HG03432 (cell line): ENCODE data around the gene SFTA2.

Experiments
- ATAC-seq: cut with Tn5 transposase; IDR thresholded peaks from one replicate; pipeline ENCODE4 v1.9.1; 2021; ENCODE audit warnings: mild to moderate bottlenecking, moderate library complexity; ENCODE audit not compliant: unreplicated experiment

SFTA2 gene

DNA sequence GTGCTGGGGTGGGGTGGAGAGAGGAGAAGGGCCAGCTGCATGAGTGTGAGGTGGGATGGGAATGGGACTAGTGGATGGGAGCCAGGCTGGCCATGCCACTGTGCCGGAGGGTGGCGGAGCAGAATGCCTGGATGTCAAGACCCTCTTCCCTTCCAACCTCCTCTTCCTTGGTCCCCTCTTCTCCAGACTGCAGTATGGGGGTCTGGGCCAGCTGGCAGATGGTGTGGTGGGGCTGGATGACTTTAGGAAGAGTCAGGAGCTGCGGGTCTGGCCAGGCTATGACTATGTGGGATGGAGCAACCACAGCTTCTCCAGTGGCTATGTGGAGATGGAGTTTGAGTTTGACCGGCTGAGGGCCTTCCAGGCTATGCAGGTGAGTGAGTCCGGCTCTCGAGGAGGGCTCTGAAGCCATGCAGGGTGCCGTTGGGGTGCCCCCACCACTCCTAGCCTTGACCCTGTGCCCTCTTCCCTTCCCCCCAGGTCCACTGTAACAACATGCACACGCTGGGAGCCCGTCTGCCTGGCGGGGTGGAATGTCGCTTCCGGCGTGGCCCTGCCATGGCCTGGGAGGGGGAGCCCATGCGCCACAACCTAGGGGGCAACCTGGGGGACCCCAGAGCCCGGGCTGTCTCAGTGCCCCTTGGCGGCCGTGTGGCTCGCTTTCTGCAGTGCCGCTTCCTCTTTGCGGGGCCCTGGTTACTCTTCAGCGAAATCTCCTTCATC lies 40.0 kb downstream of the SFTA2 start:
- no peak for ATAC-seq

DNA sequence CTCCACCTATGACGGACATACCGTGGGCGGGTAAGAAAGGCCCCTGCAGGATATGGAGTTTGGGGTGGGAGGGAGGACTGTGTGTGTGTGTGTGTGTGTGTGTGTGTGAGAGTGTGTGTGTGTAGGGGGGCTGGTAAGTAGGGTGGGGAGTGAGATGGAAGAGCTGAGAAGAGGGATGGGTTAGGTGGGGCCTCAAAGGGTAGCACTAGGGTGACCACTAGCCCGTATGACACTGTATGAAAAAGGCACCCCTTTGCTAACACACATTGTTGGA lies 40.6 kb downstream of the SFTA2 start:
- ATAC-seq, result no peak

DNA sequence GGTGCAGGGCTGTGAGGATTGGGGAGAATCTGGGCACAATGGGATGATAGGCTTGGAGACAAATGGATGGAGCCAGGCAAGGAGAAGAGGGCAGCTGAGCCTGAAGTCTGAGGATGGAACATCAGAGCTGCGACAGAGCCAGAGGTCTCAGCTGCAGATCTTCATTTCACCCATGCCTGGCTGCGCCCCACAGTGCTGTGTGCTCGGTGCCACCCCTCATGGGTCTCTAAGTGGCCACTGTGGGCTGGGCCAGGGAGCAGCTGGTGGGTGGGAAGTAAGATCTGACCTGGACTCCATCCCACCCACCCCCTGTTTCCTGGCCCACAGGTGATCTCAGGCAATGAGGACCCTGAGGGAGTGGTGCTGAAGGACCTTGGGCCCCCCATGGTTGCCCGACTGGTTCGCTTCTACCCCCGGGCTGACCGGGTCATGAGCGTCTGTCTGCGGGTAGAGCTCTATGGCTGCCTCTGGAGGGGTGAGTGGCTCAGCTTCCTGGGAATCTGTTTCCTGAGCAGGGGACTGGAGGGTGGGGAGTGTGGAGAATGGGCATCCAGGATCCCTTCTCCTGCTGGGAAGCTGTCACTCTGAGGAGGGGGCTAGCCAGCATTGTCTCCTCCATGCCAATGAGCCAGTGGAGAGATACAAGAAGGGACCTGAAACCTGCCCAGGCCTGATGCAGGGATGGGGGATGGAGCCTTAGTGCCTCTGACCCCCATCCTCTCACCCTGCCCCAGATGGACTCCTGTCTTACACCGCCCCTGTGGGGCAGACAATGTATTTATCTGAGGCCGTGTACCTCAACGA lies 41.1 kb downstream of the SFTA2 start:
- no peak for ATAC-seq

DNA sequence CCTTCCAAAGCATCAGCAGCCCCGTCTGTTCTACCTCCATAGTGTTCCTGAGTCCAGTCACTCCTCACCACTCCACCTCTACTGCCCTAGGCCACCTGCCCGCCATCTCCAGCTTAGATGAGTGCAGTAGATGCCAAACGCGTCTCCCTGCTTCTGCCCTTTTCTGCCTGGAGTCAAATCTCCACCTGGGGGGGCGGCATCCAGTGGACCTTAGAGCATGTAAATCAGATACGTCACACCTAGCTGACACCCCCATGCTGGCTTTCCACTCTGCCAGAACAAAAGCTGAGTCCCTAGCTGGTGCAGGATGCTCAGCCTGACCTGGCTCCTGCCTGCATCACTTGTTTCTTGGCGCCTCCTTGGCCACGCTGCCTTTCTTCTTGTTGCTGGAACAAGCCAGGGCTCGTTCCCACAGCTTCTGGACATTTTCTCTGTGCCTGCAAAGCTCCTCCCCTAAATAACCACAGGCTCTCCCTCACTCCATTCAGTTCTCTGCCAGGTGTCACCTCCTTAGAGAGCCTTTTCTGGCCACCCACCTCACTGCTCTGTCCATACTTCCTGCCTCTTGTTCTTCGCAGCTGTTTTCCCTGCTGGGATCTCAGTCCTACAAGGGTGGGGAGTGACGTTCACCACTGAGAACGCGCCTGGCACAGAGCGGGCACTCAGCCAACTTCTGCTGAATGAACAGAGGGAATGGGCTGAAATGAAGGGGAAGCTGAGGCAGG lies 41.9 kb downstream of the SFTA2 start:
- ATAC-seq, result no peak

DNA sequence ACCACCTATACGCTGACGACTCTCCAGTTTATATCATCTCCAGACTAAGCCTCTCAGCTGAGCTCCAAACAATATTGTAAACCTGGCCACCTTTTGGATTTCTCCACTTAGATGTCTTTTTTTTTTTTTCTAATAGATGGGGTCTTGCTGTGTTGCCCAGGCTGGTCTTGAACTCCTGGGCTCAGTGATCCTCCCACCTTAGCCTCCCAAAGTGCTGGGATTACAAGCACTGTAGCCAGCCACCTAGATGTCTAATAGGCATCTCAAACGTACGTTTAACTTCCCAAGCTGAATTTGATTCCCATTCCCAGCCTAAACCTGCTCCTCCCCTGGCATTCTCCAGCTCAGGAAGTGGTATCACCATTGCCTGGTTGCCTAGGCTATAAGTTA lies 42.5 kb downstream of the SFTA2 start:
- no peak for ATAC-seq

DNA sequence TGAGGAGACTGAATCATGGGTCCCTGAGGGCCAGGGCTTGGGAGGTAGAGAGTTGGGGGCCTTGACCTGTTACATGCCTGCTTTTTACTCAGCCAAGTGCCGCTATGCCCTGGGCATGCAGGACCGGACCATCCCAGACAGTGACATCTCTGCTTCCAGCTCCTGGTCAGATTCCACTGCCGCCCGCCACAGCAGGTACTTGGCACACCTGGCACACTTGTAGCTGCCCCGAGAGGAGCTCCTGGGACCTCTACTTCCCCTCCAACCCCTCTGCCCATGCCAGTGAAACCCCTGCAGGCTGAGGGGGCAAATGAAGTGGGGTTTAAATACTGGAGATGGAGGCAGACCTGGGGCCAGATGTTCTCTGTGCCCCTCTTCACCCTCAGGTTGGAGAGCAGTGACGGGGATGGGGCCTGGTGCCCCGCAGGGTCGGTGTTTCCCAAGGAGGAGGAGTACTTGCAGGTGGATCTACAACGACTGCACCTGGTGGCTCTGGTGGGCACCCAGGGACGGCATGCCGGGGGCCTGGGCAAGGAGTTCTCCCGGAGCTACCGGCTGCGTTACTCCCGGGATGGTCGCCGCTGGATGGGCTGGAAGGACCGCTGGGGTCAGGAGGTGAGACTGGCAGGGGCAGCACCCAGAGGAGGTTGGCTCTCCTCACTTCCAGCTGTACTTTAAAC lies 43.0 kb downstream of the SFTA2 start:
- no peak for ATAC-seq

DNA sequence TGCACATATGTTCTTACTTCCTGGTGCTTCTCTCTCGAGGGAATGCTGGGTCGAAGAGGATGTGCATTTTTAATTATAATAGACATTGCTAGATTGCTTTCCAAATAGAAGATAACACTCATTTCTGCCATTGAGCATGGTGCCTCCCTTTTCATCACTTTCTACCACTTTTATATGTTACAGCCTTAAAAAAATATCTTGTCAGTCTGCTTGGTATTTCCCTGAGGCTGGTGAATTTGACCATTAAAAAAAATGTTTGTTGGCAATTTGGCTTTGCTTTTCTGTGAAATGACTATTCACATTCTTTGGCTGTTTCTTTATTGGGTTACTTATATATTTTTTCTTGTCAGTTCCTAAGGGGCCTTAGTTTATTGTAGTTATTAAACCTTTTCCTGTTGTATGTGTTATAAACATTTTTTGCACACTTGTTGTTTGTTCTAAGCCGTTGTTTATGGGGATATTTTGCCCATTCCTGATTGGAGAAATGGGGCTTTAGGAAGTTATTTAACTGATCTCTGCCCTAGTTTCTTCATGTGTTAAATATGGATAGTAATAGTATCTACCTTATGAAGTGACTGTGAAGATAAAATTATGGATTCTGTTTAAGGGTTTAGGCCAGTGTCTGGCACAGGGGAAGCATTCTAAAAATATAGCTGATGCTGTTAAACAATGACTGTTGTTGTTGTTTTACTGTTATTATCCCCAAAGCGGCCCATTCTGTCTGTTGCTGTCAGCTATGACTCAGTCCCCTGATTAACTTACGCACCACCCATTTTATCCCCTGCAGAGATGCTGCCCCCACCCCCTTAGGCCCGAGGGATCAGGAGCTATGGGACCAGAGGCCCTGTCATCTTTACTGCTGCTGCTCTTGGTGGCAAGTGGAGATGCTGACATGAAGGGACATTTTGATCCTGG lies 43.8 kb downstream of the SFTA2 start:
- no peak for ATAC-seq

DNA sequence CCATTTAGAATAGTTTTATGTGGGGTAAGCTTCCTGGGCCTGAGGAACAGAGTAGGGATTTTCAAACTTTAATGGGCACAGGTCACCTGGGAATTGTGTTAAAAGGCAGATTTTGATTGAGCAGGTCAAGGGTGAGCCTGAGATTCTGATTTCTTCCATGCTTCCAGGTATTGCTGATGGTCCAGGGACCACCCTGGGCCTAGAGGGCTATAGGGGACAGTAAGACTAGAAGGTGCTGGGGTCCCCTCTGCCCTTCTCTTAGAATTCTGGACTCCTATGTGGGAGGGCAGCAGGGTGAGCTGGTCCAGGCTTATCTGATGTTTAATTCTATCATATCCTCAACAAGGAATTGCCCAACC lies 45.1 kb downstream of the SFTA2 start:
- no peak for ATAC-seq

DNA sequence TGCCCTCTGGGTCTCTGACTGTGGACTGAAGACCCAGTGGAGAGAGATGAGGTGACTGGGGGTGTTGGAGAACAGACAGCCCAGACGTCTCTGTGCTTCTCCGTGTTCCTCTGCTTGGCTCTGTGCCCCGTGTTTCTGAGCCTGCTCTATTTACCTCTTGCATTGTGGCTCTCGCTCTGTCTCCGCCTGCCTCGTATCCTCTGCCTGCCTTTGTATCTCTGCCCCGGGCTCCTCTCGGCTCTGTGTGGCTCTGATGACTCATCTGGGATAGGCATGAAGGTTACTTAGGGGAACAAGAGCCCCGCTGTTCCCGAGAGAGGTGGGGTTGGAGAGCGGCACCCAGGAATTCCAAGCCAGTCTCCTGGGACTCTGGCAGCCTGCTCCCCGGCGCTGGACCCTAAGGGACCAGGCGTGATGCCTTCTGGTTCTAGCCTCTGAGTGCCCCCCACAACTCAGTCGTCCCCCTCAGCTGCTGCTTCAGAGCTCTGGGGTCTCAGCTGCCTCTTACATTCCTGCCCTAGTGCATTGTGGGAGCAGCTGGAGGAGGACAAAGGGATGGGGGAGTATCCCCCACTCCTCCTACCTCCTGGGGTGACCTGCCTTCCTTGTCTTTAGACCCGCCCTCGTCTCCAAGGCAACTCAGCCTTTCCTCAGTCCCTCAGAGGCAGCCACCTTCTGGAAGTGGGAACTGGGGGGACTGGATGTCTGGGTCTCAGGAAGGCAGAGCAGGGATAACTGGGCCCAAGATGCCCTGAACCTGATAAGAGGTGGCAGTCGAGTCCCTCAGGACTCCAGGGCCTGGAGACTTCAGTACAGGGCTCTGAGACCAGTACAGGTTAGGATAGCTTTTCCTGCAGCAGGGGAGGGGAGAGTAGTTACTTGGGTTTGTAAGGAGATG lies 45.7 kb downstream of the SFTA2 start:
- no peak for ATAC-seq

DNA sequence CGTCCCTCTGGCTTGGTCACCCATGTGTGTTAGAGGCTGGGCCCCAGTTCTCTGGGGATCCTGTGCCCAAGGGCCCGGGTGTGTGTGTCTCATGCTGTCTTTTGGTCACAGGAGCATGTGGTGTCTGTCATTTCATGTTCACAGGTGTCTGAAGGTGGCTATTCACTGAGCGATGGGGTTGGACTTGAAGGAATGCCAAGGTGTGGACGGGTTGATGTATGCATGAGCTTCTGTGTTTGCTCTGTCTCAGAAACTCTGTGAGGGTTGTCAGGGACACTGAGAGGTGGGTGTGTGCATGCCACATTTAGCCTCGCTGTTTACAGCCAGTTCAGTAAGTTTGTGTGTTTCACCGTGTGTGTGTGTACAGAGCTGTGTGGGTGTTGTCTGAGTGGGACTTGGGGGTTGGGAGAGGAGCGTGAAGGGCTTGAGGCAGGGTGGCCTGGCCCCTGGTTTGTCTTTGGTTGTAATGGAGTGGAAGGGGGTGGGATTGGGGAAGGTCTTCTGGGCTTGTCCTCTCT lies 46.4 kb downstream of the SFTA2 start:
- ATAC-seq, result no peak

DNA sequence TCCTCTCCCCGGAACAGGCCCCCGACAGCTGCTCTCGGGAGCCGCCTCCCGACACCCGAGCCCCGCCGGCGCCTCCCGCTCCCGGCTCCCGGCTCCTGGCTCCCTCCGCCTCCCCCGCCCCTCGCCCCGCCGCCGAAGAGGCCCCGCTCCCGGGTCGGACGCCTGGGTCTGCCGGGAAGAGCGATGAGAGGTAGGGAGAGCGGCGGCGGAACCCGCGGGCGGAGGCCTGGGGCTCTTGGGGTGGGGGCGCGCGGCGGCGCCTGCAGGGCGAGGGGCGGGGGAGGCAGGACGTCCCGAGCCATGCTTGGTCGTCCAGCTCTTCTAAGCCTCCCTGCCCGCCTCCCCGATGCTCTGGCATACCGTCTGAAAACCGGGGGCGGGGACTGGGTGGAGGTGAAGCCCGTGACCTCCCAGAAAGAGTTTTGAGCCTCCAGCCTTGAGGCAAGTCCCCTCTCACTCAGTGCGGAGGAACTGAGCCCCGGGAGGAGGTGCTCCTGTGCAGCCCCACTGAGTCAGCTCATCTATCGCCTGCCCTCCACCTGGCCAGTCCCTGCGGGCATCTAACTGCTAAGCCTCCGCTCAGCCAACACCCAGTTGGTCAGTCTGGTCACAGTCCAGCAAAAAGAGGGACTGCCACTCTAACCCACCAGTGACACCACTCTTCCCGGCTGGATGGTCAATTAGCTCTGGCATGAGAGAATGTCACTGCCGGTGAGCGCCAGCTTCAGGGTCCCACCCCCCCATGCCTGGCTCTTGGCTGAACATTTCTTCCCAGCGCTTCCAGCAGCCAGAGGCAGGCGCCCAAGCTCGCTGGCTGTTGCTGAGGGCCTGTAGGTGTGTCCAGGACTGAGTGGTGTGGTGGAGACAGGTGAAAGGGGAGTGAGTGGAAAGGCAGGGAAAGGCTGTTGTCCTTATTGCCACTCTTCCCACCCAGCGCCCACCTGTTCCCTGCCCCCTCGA lies 47.2 kb downstream of the SFTA2 start:
- ATAC-seq, result no peak

DNA sequence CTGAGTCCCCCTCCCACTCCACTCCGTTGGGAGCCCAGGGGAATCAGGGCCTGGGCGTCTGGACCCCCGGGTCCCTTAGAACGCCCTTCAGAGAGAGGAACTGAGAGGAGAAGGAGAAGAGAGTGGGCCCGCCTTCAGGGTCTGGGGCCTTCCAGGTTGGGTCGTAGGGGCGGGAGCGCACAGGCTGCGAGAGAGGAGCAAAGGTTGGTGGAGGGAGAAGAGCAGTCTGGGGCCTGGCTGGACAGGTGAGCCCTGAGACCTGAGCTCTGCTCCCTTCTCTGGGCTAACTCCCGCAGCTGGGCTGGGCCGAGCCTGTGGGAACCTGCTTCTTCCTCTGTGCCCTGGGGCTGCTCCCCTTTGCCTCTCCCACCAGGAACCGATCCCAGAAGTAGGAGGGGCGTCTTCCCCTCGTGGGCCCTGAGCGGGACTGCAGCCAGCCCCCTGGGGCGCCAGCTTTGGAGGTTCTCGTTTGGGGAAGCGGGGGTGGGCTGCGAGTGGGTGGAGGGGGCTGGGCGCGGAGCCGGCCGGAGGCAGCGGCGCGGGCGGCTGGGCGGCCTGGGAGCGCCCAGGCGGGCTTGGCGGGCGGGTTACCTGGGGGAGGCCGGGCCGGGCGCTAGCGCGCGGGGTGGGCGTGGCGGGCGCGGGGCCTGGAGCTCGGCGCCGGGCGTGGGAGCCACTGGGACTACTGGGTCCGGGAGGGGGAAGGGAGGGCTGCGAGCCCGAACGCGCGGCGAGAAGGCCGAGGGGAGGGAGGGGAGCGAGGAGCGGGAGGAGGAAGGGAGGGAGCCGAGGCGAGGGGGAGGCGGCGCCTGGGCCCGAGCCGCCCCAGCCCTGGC lies 48.1 kb downstream of the SFTA2 start, which contains the start of gene DDR1:
Gene DDR1 (plus strand): TSS at position 835 of the 836 bp plus-strand sequence. CDS start 4,211 bp downstream, outside the sequence.
- ATAC-seq, result no peak

DNA sequence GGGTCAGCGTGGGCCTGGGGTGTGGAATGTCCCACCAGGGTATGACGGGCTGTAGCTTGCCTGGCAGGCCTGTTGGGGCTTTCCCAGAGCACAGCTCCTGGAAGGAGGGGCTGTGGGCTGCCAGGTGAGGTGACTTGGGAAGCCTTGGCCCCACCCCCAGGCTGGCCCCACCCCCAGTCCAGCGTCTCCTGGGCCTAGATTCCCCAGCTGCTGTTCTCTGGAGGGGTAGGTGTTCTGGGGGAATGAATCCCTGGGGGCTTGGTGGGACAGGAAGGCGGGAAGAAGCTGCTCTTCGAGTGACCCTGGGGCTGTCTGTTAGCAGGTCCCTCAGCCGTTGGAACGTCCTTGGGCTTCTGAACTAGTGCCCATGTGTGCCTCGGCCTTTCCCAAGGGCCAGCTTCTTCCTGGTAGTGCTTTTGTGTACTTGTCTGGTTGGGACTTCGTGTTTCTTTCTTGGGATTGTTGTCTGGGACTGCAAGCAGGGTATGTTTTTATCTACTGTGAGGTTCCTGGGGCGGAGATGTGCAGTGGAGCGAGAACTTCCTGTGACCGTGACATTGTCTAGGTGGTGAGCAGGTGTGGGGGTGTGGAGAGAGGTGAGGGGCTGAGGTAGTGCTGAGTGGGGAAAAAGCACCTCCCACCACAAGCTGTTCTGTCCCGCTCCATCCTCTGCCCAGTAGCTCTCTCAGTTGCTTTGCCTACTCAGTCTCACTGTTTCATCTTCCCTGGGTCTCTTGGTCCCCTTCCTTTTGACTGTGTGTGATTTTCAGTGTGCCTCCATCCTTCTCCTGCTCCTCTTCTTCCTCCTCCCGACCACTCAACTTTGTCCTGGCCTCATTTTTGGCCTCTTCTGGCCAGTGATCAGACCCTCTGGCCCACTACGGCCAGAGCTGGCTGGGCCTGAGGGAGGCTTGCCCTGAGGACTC lies 48.9 kb downstream of the SFTA2 start:
- no peak for ATAC-seq

DNA sequence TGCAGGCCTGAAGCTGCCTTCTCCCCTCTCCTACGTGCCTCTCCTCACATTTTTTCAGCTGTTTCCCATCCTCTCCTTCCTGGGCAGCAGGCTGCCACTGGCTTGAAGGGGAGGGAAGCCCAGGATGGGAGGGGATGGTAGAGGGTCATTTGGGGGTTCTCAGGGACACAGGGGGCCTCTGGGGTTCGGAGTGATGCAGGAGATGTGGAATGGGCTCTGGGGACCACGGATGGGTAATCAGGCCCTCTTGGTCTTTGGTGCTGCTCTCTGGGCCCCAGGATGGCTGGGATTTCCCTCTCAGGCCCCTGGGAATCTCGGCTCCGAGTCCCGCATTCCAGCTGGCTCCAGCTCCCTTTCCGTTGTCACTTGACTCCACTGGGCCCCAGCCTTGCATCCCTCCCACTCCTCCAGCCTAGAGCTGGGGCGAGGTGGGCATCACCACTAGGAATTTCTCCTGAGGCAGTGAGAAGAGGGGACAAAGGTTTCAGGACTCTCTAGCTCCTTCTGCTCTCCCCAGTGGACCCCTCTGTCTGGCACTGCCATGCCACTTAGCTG lies 49.7 kb downstream of the SFTA2 start:
- no peak for ATAC-seq

DNA sequence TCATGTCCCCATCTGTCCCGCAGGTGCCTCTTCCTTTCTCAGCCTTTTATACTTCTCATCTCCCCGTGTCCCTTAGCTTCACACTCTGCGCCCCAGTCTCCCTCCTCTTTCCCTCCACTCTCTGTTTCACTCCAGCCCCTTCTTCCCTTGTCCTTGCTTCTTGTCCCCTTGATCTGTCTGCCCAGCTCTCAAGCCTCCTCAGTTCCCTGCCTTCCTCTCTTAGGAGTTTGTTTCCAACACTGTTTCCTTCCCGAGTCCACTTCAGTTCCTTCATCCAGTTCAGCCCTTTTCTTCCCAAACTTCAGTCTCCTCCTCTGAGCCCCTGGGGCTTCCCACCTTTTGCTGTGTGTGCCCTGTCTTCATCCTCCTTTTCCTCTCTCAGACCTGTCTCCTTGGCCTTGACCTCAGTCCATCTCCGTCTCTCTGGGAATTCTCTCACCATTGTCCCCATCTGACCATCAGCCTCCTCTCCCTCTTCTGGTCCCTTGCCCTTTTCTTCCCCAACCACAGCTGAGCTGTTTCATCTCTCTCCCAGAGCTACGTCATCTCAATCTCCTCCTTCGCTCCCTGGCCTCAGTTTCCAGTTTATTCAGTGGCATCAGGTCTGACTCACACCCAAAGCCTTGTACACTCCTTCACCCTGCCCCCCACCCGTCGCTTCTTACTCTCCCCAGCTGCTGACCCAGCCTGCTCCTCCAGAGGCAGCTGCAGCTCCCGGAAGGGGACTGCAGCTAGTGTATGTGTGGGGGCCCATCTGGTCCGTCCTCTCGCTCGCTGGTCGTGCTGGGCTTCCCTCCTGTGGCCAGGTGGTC lies 50.4 kb downstream of the SFTA2 start:
- no peak for ATAC-seq
